ENCODE data around the gene UBR2. TPM values are rescaled to one million over a fixed set of nuclear protein-coding genes. Genes with fewer than 3 reads are reported as not detected.
A peak's percentile ranks its signal among the peaks of the same experiment; 100 is the strongest.

UBR2 gene
- total and polyA plus RNA-seq, 4 donors, result 20.3 to 39.7 (median 27.1) TPM

GRCh38 chr6:42530296-42530695, 33.5 kb upstream of the UBR2 start:
- H3K27me3 ChIP-seq (ENCODE audit: control insufficient read depth, insufficient read depth, low read length), result no peaks in the 10 kb centered on the region
- no CpG with 5 or more reads among the region's 1 CpG for WGBS (ENCODE audit: insufficient coverage)

GRCh38 chr6:42530751-42531150, 33.1 kb upstream of the UBR2 start:
- no peaks in the 10 kb centered on the region for H3K4me1 ChIP-seq (ENCODE audit: control insufficient read depth, insufficient read depth, low read length)
- no peak for DNase-seq (ENCODE audit: low read depth in 4 of 6, low spot score in 6 of 6)
- no peaks in the 10 kb centered on the region for H3K27me3 ChIP-seq (ENCODE audit: control insufficient read depth, insufficient read depth, low read length)
- H3K4me3 ChIP-seq (ENCODE audit: low read depth, low read length), result no peak overlapping the region
- WGBS (ENCODE audit: insufficient coverage), result no CpG with 5 or more reads among the region's 1 CpG
- H3K36me3 ChIP-seq (ENCODE audit: control insufficient read depth, insufficient read depth, low read length), result no peaks in the 10 kb centered on the region
- H3K9me3 ChIP-seq (ENCODE audit: control insufficient read depth, insufficient read depth, low read length), result no peaks in the 10 kb centered on the region
- no peak overlapping the region for H3K27ac ChIP-seq (ENCODE audit: low read depth, low read length)

More at GRCh38 chr6:42530296-42530695, 33.5 kb upstream of the UBR2 start:
- Histone ChIP-seq H3K4me1 (ENCODE audit: control insufficient read depth, insufficient read depth, low read length) (no peaks in the 10 kb centered on the region), H3K4me3 (ENCODE audit: low read depth, low read length) (no peak overlapping the region), H3K36me3 (ENCODE audit: control insufficient read depth, insufficient read depth, low read length) (no peaks in the 10 kb centered on the region), H3K9me3 (ENCODE audit: control insufficient read depth, insufficient read depth, low read length) (no peaks in the 10 kb centered on the region), H3K27ac (ENCODE audit: low read depth, low read length) (no peak overlapping the region)
- no peak for DNase-seq (ENCODE audit: low read depth in 4 of 6, low spot score in 6 of 6)

GRCh38 chr6:42532038-42532669, 31.7 kb upstream of the UBR2 start:
- peak in 5 of 6 donors; percentile 17 to 83 (median 35) for DNase-seq (ENCODE audit: low read depth in 4 of 6, low spot score in 6 of 6)
- H3K4me1 ChIP-seq (ENCODE audit: control insufficient read depth, insufficient read depth, low read length), result no peaks in the 10 kb centered on the region
- H3K9me3 ChIP-seq (ENCODE audit: control insufficient read depth, insufficient read depth, low read length), result no peaks in the 10 kb centered on the region
- no peaks in the 10 kb centered on the region for H3K36me3 ChIP-seq (ENCODE audit: control insufficient read depth, insufficient read depth, low read length)
- H3K27me3 ChIP-seq (ENCODE audit: control insufficient read depth, insufficient read depth, low read length), result no peaks in the 10 kb centered on the region
- H3K27ac ChIP-seq (ENCODE audit: low read depth, low read length), result no peak overlapping the region
- no peak overlapping the region for H3K4me3 ChIP-seq (ENCODE audit: low read depth, low read length)

- no peaks in the 10 kb centered on the region for H3K4me1 ChIP-seq (ENCODE audit: control insufficient read depth, insufficient read depth, low read length)
- DNase-seq (ENCODE audit: low read depth in 4 of 6, low spot score in 6 of 6), result no peak
- H3K36me3 ChIP-seq (ENCODE audit: control insufficient read depth, insufficient read depth, low read length), result no peaks in the 10 kb centered on the region
- H3K27ac ChIP-seq (ENCODE audit: low read depth, low read length), result no peak overlapping the region
- 100% methylated on average over 2 of the region's 5 CpGs for WGBS (ENCODE audit: insufficient coverage)
- H3K9me3 ChIP-seq (ENCODE audit: control insufficient read depth, insufficient read depth, low read length), result no peaks in the 10 kb centered on the region
- H3K27me3 ChIP-seq (ENCODE audit: control insufficient read depth, insufficient read depth, low read length), result no peaks in the 10 kb centered on the region
- H3K4me3 ChIP-seq (ENCODE audit: low read depth, low read length), result no peak overlapping the region
These were observed 30.0 kb upstream of the UBR2 start for GRCh38 chr6:42533794-42534193.

GRCh38 chr6:42537536-42537935, 26.3 kb upstream of the UBR2 start:
- H3K4me1 ChIP-seq (ENCODE audit: control insufficient read depth, insufficient read depth, low read length), result no peaks in the 10 kb centered on the region
- no peaks in the 10 kb centered on the region for H3K9me3 ChIP-seq (ENCODE audit: control insufficient read depth, insufficient read depth, low read length)
- H3K27ac ChIP-seq (ENCODE audit: low read depth, low read length), result no peak overlapping the region
- no peak overlapping the region for H3K4me3 ChIP-seq (ENCODE audit: low read depth, low read length)
- H3K36me3 ChIP-seq (ENCODE audit: control insufficient read depth, insufficient read depth, low read length), result no peaks in the 10 kb centered on the region
- H3K27me3 ChIP-seq (ENCODE audit: control insufficient read depth, insufficient read depth, low read length), result no peaks in the 10 kb centered on the region
- 100% methylated on average over 1 of the region's 1 CpG for WGBS (ENCODE audit: insufficient coverage)
- DNase-seq (ENCODE audit: low read depth in 4 of 6, low spot score in 6 of 6), result no peak

- H3K9me3 ChIP-seq (ENCODE audit: control insufficient read depth, insufficient read depth, low read length), result no peaks in the 10 kb centered on the region
- H3K27ac ChIP-seq (ENCODE audit: low read depth, low read length), result no peak overlapping the region
- H3K4me3 ChIP-seq (ENCODE audit: low read depth, low read length), result no peak overlapping the region
- no CpG with 5 or more reads among the region's 1 CpG for WGBS (ENCODE audit: insufficient coverage)
- no peak for DNase-seq (ENCODE audit: low read depth in 4 of 6, low spot score in 6 of 6)
- H3K4me1 ChIP-seq (ENCODE audit: control insufficient read depth, insufficient read depth, low read length), result no peaks in the 10 kb centered on the region
- no peaks in the 10 kb centered on the region for H3K27me3 ChIP-seq (ENCODE audit: control insufficient read depth, insufficient read depth, low read length)
- H3K36me3 ChIP-seq (ENCODE audit: control insufficient read depth, insufficient read depth, low read length), result no peaks in the 10 kb centered on the region
These were observed 24.7 kb upstream of the UBR2 start for GRCh38 chr6:42539135-42539534.

- WGBS (ENCODE audit: insufficient coverage), result no CpG with 5 or more reads among the region's 7 CpGs
- Histone ChIP-seq H3K27me3 (ENCODE audit: control insufficient read depth, insufficient read depth, low read length) (no peaks in the 10 kb centered on the region), H3K4me3 (ENCODE audit: low read depth, low read length) (no peak overlapping the region), H3K9me3 (ENCODE audit: control insufficient read depth, insufficient read depth, low read length) (no peaks in the 10 kb centered on the region), H3K36me3 (ENCODE audit: control insufficient read depth, insufficient read depth, low read length) (no peaks in the 10 kb centered on the region), H3K27ac (ENCODE audit: low read depth, low read length) (no peak overlapping the region), H3K4me1 (ENCODE audit: control insufficient read depth, insufficient read depth, low read length) (peaks cover 12% of the 10 kb centered on the region)
- no peak for DNase-seq (ENCODE audit: low read depth in 4 of 6, low spot score in 6 of 6)
These were observed 18.5 kb upstream of the UBR2 start for GRCh38 chr6:42545226-42545773.

- H3K4me3 ChIP-seq (ENCODE audit: low read depth, low read length), result peak overlapping the region; percentile 56
- 0% methylated on average over 15 of the region's 27 CpGs for WGBS (ENCODE audit: insufficient coverage)
- no peaks in the 10 kb centered on the region for H3K9me3 ChIP-seq (ENCODE audit: control insufficient read depth, insufficient read depth, low read length)
- H3K36me3 ChIP-seq (ENCODE audit: control insufficient read depth, insufficient read depth, low read length), result no peaks in the 10 kb centered on the region
- DNase-seq (ENCODE audit: low read depth in 4 of 6, low spot score in 6 of 6), result peak; percentile 78 to 98 (median 87)
- H3K27ac ChIP-seq (ENCODE audit: low read depth, low read length), result peak overlapping the region; percentile 73
- H3K27me3 ChIP-seq (ENCODE audit: control insufficient read depth, insufficient read depth, low read length), result no peaks in the 10 kb centered on the region
- peaks cover 12% of the 10 kb centered on the region for H3K4me1 ChIP-seq (ENCODE audit: control insufficient read depth, insufficient read depth, low read length)
These were observed 16.2 kb upstream of the UBR2 start for GRCh38 chr6:42547407-42548329.

GRCh38 chr6:42550277-42550676, 13.6 kb upstream of the UBR2 start:
- no peaks in the 10 kb centered on the region for H3K27me3 ChIP-seq (ENCODE audit: control insufficient read depth, insufficient read depth, low read length)
- no peaks in the 10 kb centered on the region for H3K36me3 ChIP-seq (ENCODE audit: control insufficient read depth, insufficient read depth, low read length)
- H3K4me3 ChIP-seq (ENCODE audit: low read depth, low read length), result no peak overlapping the region
- DNase-seq (ENCODE audit: low read depth in 4 of 6, low spot score in 6 of 6), result no peak
- no CpG with 5 or more reads among the region's 1 CpG for WGBS (ENCODE audit: insufficient coverage)
- no peaks in the 10 kb centered on the region for H3K9me3 ChIP-seq (ENCODE audit: control insufficient read depth, insufficient read depth, low read length)
- H3K4me1 ChIP-seq (ENCODE audit: control insufficient read depth, insufficient read depth, low read length), result peaks cover 12% of the 10 kb centered on the region
- no peak overlapping the region for H3K27ac ChIP-seq (ENCODE audit: low read depth, low read length)

Data from spinal cord (tissue), 10 donors.